OCI-LY3 (cell line): ENCODE data around the gene MED25.

Source experiments
- H2AFZ ChIP-seq: fragments of 200-600, 300-600 bp; shearing (Covaris generic); 2 replicates; pipeline ENCODE4 v1.6.0; 2014; ENCODE audit warnings: antibody characterized with exemption, low read depth, low read length
- H3K27ac ChIP-seq: fragments of 200-600, 300-600 bp; sonication (generic); 2 replicates; pipeline ENCODE4 v1.5.1; 2014; ENCODE audit warnings: mild to moderate bottlenecking, low read length, moderate library complexity, mixed read lengths
- H3K27me3 ChIP-seq: fragments of 200-600, 300-600 bp; sonication (generic); 2 replicates; pipeline ENCODE4 v1.6.1; 2014; ENCODE audit warnings: low read depth, low read length, mixed read lengths
- H3K36me3 ChIP-seq: fragments of 200-600, 300-600 bp; sonication (generic); replicated peaks from 2 replicates; pipeline ENCODE3; 2014; ENCODE audit warnings: low read depth, low read length, mixed read lengths
- H3K4me1 ChIP-seq: fragments of 300-600, 200-600 bp; sonication (generic); 2 replicates; pipeline ENCODE4 v1.6.1; 2014; ENCODE audit warnings: low read length, mixed read lengths
- H3K4me2 ChIP-seq: fragments of 200-600, 300-600 bp; sonication (generic); 2 replicates; pipeline ENCODE4 v1.6.1; 2014; ENCODE audit warnings: low read length, mixed read lengths
- H3K4me3 ChIP-seq: fragments of 300-600, 200-600 bp; sonication (generic); 2 replicates; pipeline ENCODE4 v1.5.1; 2014; ENCODE audit warnings: antibody characterized with exemption, mild to moderate bottlenecking, low read length, moderate library complexity
- H3K79me2 ChIP-seq: fragments of 300-600, 200-600 bp; shearing (Covaris generic); 2 replicates; pipeline ENCODE4 v1.6.1; 2014; ENCODE audit warnings: mild to moderate bottlenecking, low read length, mixed read lengths
- H3K9ac ChIP-seq: fragments of 300-600, 200-600 bp; shearing (Covaris generic); 2 replicates; pipeline ENCODE4 v1.6.0; 2014; ENCODE audit warnings: mild to moderate bottlenecking, low read length, moderate library complexity
- H3K9me3 ChIP-seq: fragments of 200-600, 300-600 bp; shearing (Covaris generic); 2 replicates; pipeline ENCODE4 v1.6.1; 2014; ENCODE audit warnings: low read length, mixed read lengths; ENCODE audit not compliant: insufficient read depth
- H4K20me1 ChIP-seq: fragments of 200-600, 300-600 bp; sonication (generic); 2 replicates; pipeline ENCODE4 v1.6.1; 2016; ENCODE audit warnings: low read length, mixed read lengths; ENCODE audit not compliant: insufficient read depth
- CTCF ChIP-seq: fragments of 200-600, 300-600 bp; sonication (generic); IDR thresholded peaks from 2 replicates; pipeline ENCODE4 v1.5.1; 2014; ENCODE audit warnings: antibody characterized with exemption, low read length, low read depth
- EZH2phosphoT487 ChIP-seq: fragments of 200-600 bp; shearing (Covaris generic); IDR thresholded peaks from 2 replicates; pipeline ENCODE4 v1.6.1; 2018; ENCODE audit warnings: antibody characterized with exemption, mixed run types, low read depth

MED25 gene

GRCh38 chr19:49779731-49780555 lies 38.1 kb upstream of the MED25 start:
- H3K36me3 ChIP-seq = peaks cover 20% of the 10 kb centered on the region
- no peaks in the 10 kb centered on the region for H3K79me2 ChIP-seq
- H3K27ac ChIP-seq = peak overlapping the region; percentile 45
- TF ChIP-seq EZH2phosphoT487 = no peak
- TF ChIP-seq CTCF = no peak
- no peaks in the 10 kb centered on the region for H3K27me3 ChIP-seq
- no peaks in the 10 kb centered on the region for H3K9me3 ChIP-seq
- H3K4me1 ChIP-seq = peaks cover 16% of the 10 kb centered on the region
- H4K20me1 ChIP-seq = peaks cover 3% of the 10 kb centered on the region; the same call in 1 of the 2 replicates
- no peak overlapping the region for H2AFZ ChIP-seq
- peak overlapping the region; percentile 29 for H3K4me3 ChIP-seq
- peak overlapping the region; percentile 68 for H3K4me2 ChIP-seq
- H3K9ac ChIP-seq = no peak overlapping the region

GRCh38 chr19:49780861-49781260 lies 37.2 kb upstream of the MED25 start:
- Histone ChIP-seq H3K4me2 (no peak overlapping the region), H3K27me3 (no peaks in the 10 kb centered on the region), H3K4me1 (peaks cover 16% of the 10 kb centered on the region), H3K9ac (no peak overlapping the region), H3K9me3 (no peaks in the 10 kb centered on the region), H3K36me3 (peaks cover 24% of the 10 kb centered on the region), H2AFZ (no peak overlapping the region), H3K27ac (no peak overlapping the region), H4K20me1 (peaks cover 3% of the 10 kb centered on the region; the same call in 1 of the 2 replicates), H3K79me2 (no peaks in the 10 kb centered on the region), H3K4me3 (no peak overlapping the region)
- TF ChIP-seq CTCF (no peak), EZH2phosphoT487 (no peak)

- no peaks in the 10 kb centered on the region for H4K20me1 ChIP-seq
- no peaks in the 10 kb centered on the region for H3K9me3 ChIP-seq
- no peak overlapping the region for H2AFZ ChIP-seq
- peaks cover 24% of the 10 kb centered on the region for H3K36me3 ChIP-seq
- peaks cover 16% of the 10 kb centered on the region for H3K4me1 ChIP-seq
- no peaks in the 10 kb centered on the region for H3K27me3 ChIP-seq
- no peak overlapping the region for H3K4me2 ChIP-seq
- no peak overlapping the region for H3K27ac ChIP-seq
- no peak overlapping the region for H3K4me3 ChIP-seq
- H3K9ac ChIP-seq = no peak overlapping the region
- TF ChIP-seq CTCF (no peak), EZH2phosphoT487 (no peak)
- no peaks in the 10 kb centered on the region for H3K79me2 ChIP-seq
These were observed 36.7 kb upstream of the MED25 start for GRCh38 chr19:49781394-49781793.

GRCh38 chr19:49782515-49782914 lies 35.6 kb upstream of the MED25 start:
- Histone ChIP-seq H3K9me3 (no peaks in the 10 kb centered on the region), H3K9ac (no peak overlapping the region), H2AFZ (no peak overlapping the region), H3K27me3 (no peaks in the 10 kb centered on the region), H3K4me1 (peaks cover 16% of the 10 kb centered on the region), H3K79me2 (no peaks in the 10 kb centered on the region), H3K4me2 (no peak overlapping the region), H3K36me3 (peaks cover 24% of the 10 kb centered on the region), H3K27ac (no peak overlapping the region), H4K20me1 (no peaks in the 10 kb centered on the region), H3K4me3 (no peak overlapping the region)
- no peak for TF ChIP-seq EZH2phosphoT487
- TF ChIP-seq CTCF = no peak
